ENCODE measurements around the gene KIAA1328. TPM values are rescaled to one million over a fixed set of nuclear protein-coding genes. Genes with fewer than 3 reads are reported as not detected.

Gene KIAA1328
- total RNA-seq, 2 donors from 2014 or later = 9.0 to 13.9 TPM

DNA sequence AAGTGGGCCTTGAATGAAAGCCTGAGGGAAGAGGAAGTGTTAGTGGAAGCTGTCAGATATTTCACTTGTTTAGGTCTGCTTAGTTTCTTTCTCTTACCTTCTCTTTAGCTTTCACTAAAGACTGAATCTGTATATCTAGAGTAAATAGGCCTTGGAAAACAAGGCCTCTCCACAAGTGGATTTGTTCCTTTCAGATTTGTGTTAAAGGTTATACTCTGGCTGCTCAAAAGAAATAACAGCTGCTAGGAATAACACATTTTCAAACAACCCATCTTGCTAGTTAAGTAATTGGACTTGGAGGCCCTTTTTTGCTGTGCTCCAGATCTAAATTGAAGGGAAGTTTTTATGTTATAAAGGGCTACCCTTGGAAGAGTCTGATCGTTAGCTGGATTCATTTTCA lies 236.3 kb downstream of the KIAA1328 start:
- Mint-ChIP-seq H3K36me3 (ENCODE audit: low read depth) (peaks cover 5% of the 10 kb centered on the region), H3K27me3 (no peaks in the 10 kb centered on the region), H3K4me3 (no peak overlapping the region), H3K4me1 (no peaks in the 10 kb centered on the region), H3K27ac (no peak overlapping the region)
- DNase-seq (no peak), ATAC-seq (no peak)
- H3K9me3 ChIP-seq (ENCODE audit: control insufficient read depth, low read length, poor library complexity, severe bottlenecking) = no peaks in the 10 kb centered on the region

DNA sequence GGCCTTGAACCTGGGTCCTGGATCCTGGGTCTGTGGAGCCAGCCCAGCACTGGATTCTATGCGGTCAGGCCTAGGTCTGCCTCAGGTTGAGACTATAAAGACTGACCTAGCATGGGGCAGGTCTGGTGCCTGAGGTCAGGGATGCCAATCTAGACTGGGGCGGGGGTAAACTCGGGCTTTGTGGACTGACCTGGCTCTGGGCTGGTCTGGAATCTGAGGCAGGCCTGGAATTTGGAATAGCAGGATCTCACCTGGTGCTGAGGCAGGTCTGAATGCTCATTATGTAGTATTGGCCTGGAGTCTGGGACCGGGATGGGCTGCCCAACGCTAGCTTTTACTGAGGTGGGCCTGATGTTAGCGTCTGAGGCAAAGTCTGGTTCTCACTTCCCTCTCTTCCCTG lies 256.0 kb downstream of the KIAA1328 start:
- Mint-ChIP-seq H3K4me3 (no peak overlapping the region), H3K36me3 (ENCODE audit: low read depth) (peaks cover 5% of the 10 kb centered on the region), H3K27ac (no peak overlapping the region), H3K4me1 (no peaks in the 10 kb centered on the region), H3K27me3 (no peaks in the 10 kb centered on the region)
- peaks cover 2% of the 10 kb centered on the region for H3K9me3 ChIP-seq (ENCODE audit: control insufficient read depth, low read length, poor library complexity, severe bottlenecking)
- ATAC-seq (no peak), DNase-seq (no peak)

DNA sequence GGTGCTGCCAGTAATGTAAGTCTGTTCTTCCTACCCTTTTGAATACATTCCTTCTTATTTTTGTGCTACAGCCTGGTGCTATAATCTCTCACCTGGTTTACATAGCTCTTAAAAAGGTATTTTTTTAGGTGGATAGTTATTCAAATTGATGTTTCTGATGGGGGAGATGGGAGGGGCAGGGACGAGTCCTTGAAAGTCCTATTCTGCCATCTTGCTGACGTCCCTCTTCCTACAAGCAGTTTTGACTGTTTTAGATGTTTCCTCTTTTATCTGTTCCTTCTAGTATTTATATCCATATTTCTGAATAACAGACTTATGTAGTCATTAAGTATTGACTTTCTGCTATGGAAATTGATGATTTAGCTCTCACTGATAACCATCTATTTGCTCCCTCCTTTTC lies 256.4 kb downstream of the KIAA1328 start:
- peaks cover 5% of the 10 kb centered on the region for H3K36me3 Mint-ChIP-seq (ENCODE audit: low read depth)
- H3K4me3 Mint-ChIP-seq = no peak overlapping the region
- DNase-seq = no peak
- H3K4me1 Mint-ChIP-seq = no peaks in the 10 kb centered on the region
- peaks cover 2% of the 10 kb centered on the region for H3K9me3 ChIP-seq (ENCODE audit: control insufficient read depth, low read length, poor library complexity, severe bottlenecking)
- no peaks in the 10 kb centered on the region for H3K27me3 Mint-ChIP-seq
- no peak overlapping the region for H3K27ac Mint-ChIP-seq
- ATAC-seq = no peak

- no peaks in the 10 kb centered on the region for H3K4me1 Mint-ChIP-seq
- no peaks in the 10 kb centered on the region for H3K27me3 Mint-ChIP-seq
- no peak overlapping the region for H3K27ac Mint-ChIP-seq
- H3K36me3 Mint-ChIP-seq (ENCODE audit: low read depth) = no peaks in the 10 kb centered on the region
- ATAC-seq = no peak
- H3K9me3 ChIP-seq (ENCODE audit: control insufficient read depth, low read length, poor library complexity, severe bottlenecking) = no peaks in the 10 kb centered on the region
- DNase-seq = no peak
- no peak overlapping the region for H3K4me3 Mint-ChIP-seq
These were observed 279.0 kb downstream of the KIAA1328 start for GRCh38 chr18:37107748-37108522.

- Mint-ChIP-seq H3K27ac (no peak overlapping the region), H3K27me3 (no peaks in the 10 kb centered on the region), H3K4me3 (no peak overlapping the region), H3K36me3 (ENCODE audit: low read depth) (no peaks in the 10 kb centered on the region), H3K4me1 (no peaks in the 10 kb centered on the region)
- DNase-seq (no peak), ATAC-seq (no peak)
- H3K9me3 ChIP-seq (ENCODE audit: control insufficient read depth, low read length, poor library complexity, severe bottlenecking) = peaks cover 2% of the 10 kb centered on the region
These were observed 293.9 kb downstream of the KIAA1328 start for GRCh38 chr18:37122877-37123276.

DNA sequence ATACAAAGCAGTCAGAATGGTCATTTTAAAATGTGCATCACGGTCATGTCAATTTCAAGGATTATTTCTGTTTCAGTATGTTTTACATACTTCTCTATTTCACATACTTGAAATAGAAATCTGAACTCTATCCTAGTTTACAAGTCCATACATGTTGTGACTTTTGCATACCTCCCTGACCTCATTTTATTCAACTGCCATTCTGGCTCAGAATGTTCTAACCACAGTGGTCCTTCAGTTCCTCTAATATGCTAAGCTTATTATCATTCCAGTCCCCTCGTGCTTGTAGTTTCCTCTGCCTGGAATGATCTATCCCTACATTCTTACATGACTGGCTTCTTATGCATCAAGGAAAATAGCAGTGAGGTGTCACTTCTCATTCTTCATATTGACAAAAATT lies 295.6 kb downstream of the KIAA1328 start:
- H3K4me1 Mint-ChIP-seq = no peaks in the 10 kb centered on the region
- no peaks in the 10 kb centered on the region for H3K27me3 Mint-ChIP-seq
- DNase-seq = no peak
- H3K27ac Mint-ChIP-seq = no peak overlapping the region
- H3K36me3 Mint-ChIP-seq (ENCODE audit: low read depth) = no peaks in the 10 kb centered on the region
- H3K9me3 ChIP-seq (ENCODE audit: control insufficient read depth, low read length, poor library complexity, severe bottlenecking) = peaks cover 2% of the 10 kb centered on the region
- no peak overlapping the region for H3K4me3 Mint-ChIP-seq
- no peak for ATAC-seq

DNA sequence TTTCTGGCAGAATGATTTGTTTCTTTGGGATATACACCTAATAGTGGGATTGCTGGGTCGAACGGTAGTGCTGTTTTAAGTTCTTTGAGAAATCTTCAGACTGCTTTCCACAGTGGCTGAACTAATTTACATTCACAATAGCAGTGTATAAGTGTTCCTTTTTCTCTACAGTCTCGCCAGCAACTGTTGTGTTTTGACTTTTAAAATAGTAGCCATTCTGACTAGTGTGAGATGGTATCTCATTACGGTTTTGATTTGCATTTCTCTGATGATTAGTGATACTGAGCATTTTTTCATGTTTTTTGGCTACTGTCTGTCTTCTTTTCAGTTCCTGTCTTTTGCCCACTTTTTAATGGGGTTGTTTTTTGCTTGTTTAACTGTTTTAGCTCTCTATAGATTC lies 306.2 kb downstream of the KIAA1328 start:
- Mint-ChIP-seq H3K27ac (no peak overlapping the region), H3K36me3 (ENCODE audit: low read depth) (no peaks in the 10 kb centered on the region), H3K4me3 (no peak overlapping the region), H3K27me3 (no peaks in the 10 kb centered on the region), H3K4me1 (peaks cover 4% of the 10 kb centered on the region)
- ATAC-seq (no peak), DNase-seq (no peak)
- H3K9me3 ChIP-seq (ENCODE audit: control insufficient read depth, low read length, poor library complexity, severe bottlenecking) = peaks cover 3% of the 10 kb centered on the region

- ATAC-seq (no peak), DNase-seq (no peak)
- Mint-ChIP-seq H3K27ac (no peak overlapping the region), H3K4me3 (no peak overlapping the region), H3K4me1 (peaks cover 4% of the 10 kb centered on the region), H3K36me3 (ENCODE audit: low read depth) (no peaks in the 10 kb centered on the region), H3K27me3 (no peaks in the 10 kb centered on the region)
- peaks cover 3% of the 10 kb centered on the region for H3K9me3 ChIP-seq (ENCODE audit: control insufficient read depth, low read length, poor library complexity, severe bottlenecking)
These were observed 309.5 kb downstream of the KIAA1328 start for GRCh38 chr18:37138456-37138855.

DNA sequence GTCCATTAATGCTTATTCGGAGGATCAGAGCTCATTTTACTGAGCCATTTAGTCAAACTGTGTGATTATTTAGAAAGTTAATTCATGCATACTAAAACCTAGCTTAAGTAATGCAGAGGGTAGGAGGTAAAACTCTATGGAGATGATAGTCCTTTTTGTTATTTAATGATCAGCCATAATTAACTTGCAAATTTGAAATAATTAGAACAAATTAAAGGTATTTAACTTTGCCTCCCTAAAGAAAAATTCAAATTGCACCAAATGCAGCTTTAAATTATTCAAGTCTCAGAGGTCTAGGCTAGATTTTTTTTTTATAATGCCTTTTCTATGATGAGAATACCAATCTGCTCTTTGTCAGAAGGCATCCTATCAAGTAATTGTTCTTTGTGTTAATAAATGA lies 310.9 kb downstream of the KIAA1328 start:
- Mint-ChIP-seq H3K36me3 (ENCODE audit: low read depth) (no peaks in the 10 kb centered on the region), H3K4me1 (peaks cover 4% of the 10 kb centered on the region), H3K27me3 (no peaks in the 10 kb centered on the region), H3K27ac (no peak overlapping the region), H3K4me3 (no peak overlapping the region)
- no peak for DNase-seq
- no peak for ATAC-seq
- H3K9me3 ChIP-seq (ENCODE audit: control insufficient read depth, low read length, poor library complexity, severe bottlenecking) = peaks cover under 1% of the 10 kb centered on the region

GRCh38 chr18:37144921-37145320 lies 316.0 kb downstream of the KIAA1328 start:
- Mint-ChIP-seq H3K27ac (no peak overlapping the region), H3K4me1 (no peaks in the 10 kb centered on the region), H3K36me3 (ENCODE audit: low read depth) (no peaks in the 10 kb centered on the region), H3K4me3 (no peak overlapping the region), H3K27me3 (no peaks in the 10 kb centered on the region)
- DNase-seq (no peak), ATAC-seq (no peak)
- no peaks in the 10 kb centered on the region for H3K9me3 ChIP-seq (ENCODE audit: control insufficient read depth, low read length, poor library complexity, severe bottlenecking)

DNA sequence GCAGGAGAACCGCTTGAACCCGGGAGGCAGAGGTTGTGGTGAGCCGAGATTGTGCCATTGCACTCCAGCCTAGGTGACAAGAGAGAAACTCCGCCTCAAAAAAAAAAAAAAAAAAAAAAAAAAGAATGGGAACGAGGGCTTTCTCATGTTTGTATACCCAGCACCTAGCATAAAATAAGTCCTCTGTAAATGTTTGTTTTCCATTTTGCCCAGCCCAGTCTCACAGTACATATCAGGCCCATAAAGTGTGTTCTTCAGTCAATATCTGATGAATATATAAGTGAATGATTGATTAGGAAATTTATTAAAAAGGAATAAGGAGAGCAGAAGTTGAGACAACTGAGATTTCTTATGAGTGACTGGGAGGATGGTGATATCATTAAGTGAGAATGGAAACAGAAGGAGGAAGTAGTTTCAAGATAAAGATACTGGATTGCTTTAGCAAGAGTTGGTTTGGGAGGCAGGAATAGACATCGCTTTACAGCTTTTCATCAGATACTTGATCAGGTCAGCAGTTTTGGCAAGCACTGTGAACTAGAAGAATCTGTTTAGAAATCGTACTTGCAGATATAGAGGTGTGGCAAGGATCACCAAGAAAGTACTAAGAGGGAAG lies 327.5 kb downstream of the KIAA1328 start:
- Mint-ChIP-seq H3K27ac (no peak overlapping the region), H3K4me3 (no peak overlapping the region), H3K36me3 (ENCODE audit: low read depth) (no peaks in the 10 kb centered on the region), H3K4me1 (no peaks in the 10 kb centered on the region), H3K27me3 (no peaks in the 10 kb centered on the region)
- ATAC-seq (no peak), DNase-seq (no peak)
- no peaks in the 10 kb centered on the region for H3K9me3 ChIP-seq (ENCODE audit: control insufficient read depth, low read length, poor library complexity, severe bottlenecking)

DNA sequence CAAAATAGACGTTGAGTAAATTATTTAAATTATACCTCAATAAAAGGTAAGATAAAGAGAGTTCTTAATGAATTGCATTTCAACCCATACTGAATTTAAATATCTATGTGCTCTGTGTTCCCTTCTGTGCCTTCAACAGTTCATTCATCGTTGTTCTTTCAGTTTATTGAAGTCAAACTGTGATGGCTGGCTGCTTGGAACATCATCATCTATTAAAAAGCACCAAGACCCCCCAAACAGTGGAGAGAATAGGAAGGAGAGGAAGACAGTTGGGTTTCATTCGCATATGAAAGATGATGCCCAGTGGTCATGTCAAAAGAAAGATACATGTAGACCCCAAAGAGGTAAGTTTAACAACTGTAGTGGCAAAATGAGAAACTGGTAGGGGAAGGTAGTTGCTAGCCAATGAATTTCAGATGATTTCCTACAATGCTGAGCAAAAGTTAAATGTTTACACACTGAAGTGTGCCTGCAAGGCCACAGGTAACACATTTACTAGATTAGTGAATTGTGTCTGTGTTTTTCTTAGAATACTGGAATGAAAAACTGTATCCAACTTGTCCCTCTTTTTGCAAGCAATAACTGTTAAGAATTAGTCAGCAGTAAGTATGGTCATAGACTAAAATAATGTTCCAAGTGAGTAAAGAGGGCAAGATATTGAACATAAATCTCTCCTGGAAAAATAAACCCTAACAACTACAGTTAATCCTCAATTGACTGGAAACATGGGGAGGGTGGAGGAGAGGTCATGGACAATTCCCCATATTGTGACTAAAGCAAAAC lies 331.3 kb downstream of the KIAA1328 start:
- peaks cover 5% of the 10 kb centered on the region for H3K36me3 Mint-ChIP-seq (ENCODE audit: low read depth)
- no peak overlapping the region for H3K27ac Mint-ChIP-seq
- DNase-seq (no peak), ATAC-seq (no peak)
- no peaks in the 10 kb centered on the region for H3K9me3 ChIP-seq (ENCODE audit: control insufficient read depth, low read length, poor library complexity, severe bottlenecking)
- H3K4me1 Mint-ChIP-seq = no peaks in the 10 kb centered on the region
- no peaks in the 10 kb centered on the region for H3K27me3 Mint-ChIP-seq
- no peak overlapping the region for H3K4me3 Mint-ChIP-seq

- no peaks in the 10 kb centered on the region for H3K9me3 ChIP-seq (ENCODE audit: control insufficient read depth, low read length, poor library complexity, severe bottlenecking)
- Mint-ChIP-seq H3K36me3 (ENCODE audit: low read depth) (peaks cover 5% of the 10 kb centered on the region), H3K27me3 (no peaks in the 10 kb centered on the region), H3K27ac (no peak overlapping the region), H3K4me1 (no peaks in the 10 kb centered on the region), H3K4me3 (no peak overlapping the region)
- no peak for ATAC-seq
- no peak for DNase-seq
These were observed 332.6 kb downstream of the KIAA1328 start for GRCh38 chr18:37161491-37161890.
